DMS114 treated with DMSO at 0.1 percent for 48 hours (cell line): ENCODE results near the gene NAA40.

Source experiments
- DNase-seq: peaks from one replicate; lab custom pipeline; 2025; ENCODE audit not compliant: unreplicated experiment; lab: John Stamatoyannopoulos, UW

Gene NAA40

GRCh38 chr11:63938479-63939396, at the start of gene NAA40:
Gene NAA40, plus strand, starts transcription at chr11:63939002. Its CDS starts 95 bp downstream, at chr11:63939097.
- peak; percentile 87 for DNase-seq

GRCh38 chr11:63889344-63889743, 49.5 kb upstream of the NAA40 start:
- no peak for DNase-seq

GRCh38 chr11:63890368-63890767, 48.4 kb upstream of the NAA40 start:
- DNase-seq: no peak

GRCh38 chr11:63892228-63892627, 46.6 kb upstream of the NAA40 start:
- no peak for DNase-seq

- DNase-seq: no peak
Observed at GRCh38 chr11:63893355-63893754, 45.4 kb upstream of the NAA40 start.

- no peak for DNase-seq
Observed at GRCh38 chr11:63896071-63896470, 42.7 kb upstream of the NAA40 start.

- no peak for DNase-seq
Observed at GRCh38 chr11:63897459-63898146, 41.2 kb upstream of the NAA40 start.

- no peak for DNase-seq
Observed at GRCh38 chr11:63901660-63902059, 37.1 kb upstream of the NAA40 start.

GRCh38 chr11:63903884-63904283, 34.9 kb upstream of the NAA40 start:
- DNase-seq: no peak

GRCh38 chr11:63904743-63905142, 34.1 kb upstream of the NAA40 start:
- DNase-seq: no peak

GRCh38 chr11:63905179-63905578, 33.6 kb upstream of the NAA40 start:
- no peak for DNase-seq

- DNase-seq: no peak
Observed at GRCh38 chr11:63906087-63906486, 32.7 kb upstream of the NAA40 start.

- no peak for DNase-seq
Observed at GRCh38 chr11:63906585-63906984, 32.2 kb upstream of the NAA40 start.

- no peak for DNase-seq
Observed at GRCh38 chr11:63907063-63907462, 31.7 kb upstream of the NAA40 start.

GRCh38 chr11:63907808-63908530, 30.8 kb upstream of the NAA40 start:
- DNase-seq: no peak

- no peak for DNase-seq
Observed at GRCh38 chr11:63908631-63909401, 30.0 kb upstream of the NAA40 start.

GRCh38 chr11:63909591-63910506, 29.0 kb upstream of the NAA40 start:
- no peak for DNase-seq

- no peak for DNase-seq
Observed at GRCh38 chr11:63910675-63911074, 28.1 kb upstream of the NAA40 start.

GRCh38 chr11:63911440-63911839, 27.4 kb upstream of the NAA40 start:
- DNase-seq: no peak

GRCh38 chr11:63911876-63912275, 26.9 kb upstream of the NAA40 start:
- DNase-seq: no peak
